ENCODE measurements around the gene AMACR.

Gene AMACR

DNA sequence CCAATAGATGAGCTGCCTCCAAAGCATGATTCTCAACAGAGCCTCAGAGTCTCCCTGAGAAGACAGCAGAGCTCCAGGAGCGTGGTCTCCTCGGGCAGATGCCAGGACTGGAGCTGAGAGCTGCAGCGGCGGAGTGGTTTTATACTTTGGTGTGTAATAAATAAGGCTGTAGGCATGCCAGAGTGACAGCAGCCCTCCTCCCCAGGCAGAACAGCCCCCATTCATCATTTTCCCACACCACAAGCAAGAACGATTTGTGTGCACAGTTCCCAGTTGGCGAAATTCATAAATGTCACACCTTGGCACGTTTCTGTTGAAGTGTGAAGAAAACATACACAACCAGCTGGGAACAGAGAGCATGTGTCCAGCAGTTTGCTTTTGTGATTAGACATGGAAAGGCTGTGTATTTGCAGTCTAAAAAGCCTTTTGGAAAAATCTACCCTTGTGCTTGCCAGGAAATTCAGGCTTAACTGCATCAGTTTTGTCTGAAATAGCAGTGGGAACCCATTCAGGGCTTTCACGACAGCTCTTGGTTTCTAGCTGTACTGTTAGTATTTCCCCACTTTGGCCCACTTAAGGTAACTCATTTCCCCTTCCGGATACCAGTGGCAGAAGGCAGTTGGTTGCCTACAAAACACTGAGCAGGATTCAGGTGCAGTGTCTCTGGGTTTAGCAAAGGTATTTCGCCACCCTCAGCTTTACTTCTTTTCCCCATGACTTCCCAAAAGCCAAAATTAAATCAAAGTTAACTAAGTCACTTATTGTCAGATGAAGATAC, 35.4 kb upstream of the AMACR start, which contains the start of gene C1QTNF3:
TSS of gene C1QTNF3 (minus strand) at position 115 of the 778 bp plus-strand sequence. CDS start at position 27, 88 bp downstream.
- no peak within 1 kb of the TSS for H3K4me3 ChIP-seq (ENCODE audit: low read length in 2 of 2)
- no peaks in the 10 kb centered on the region for H3K9me3 ChIP-seq (replicated peaks in 1 of 2; ENCODE audit: control insufficient read depth in 2 of 2, insufficient read depth in 1 of 2, low read depth in 1 of 2, low read length in 2 of 2)
- no peaks in the 10 kb centered on the region for H3K79me1 ChIP-seq (ENCODE audit: low read depth, low read length)
- no peak within 1 kb of the TSS for H3K9ac ChIP-seq (ENCODE audit: low read depth, low read length, poor library complexity)
- no peak for DNase-seq (ENCODE audit: low spot score)
- no peak within 1 kb of the TSS for H3K4me2 ChIP-seq (ENCODE audit: insufficient read depth, low read length, poor library complexity, severe bottlenecking)
- H2AFZ ChIP-seq (ENCODE audit: low read length) = no peak within 1 kb of the TSS
- H2BK120ac ChIP-seq (ENCODE audit: low read depth, low read length) = no peak within 1 kb of the TSS
- H2AK5ac ChIP-seq (ENCODE audit: low read depth, low read length) = no peak within 1 kb of the TSS
- no peak within 1 kb of the TSS for H2BK5ac ChIP-seq (ENCODE audit: low read length)
- H3K27ac ChIP-seq (replicated peaks; ENCODE audit: low read length) = no peak within 1 kb of the TSS
- no peak within 1 kb of the TSS for H2BK15ac ChIP-seq (ENCODE audit: low read length)
- H4K91ac ChIP-seq (ENCODE audit: low read depth, low read length, poor library complexity) = no peak within 1 kb of the TSS
- no peak within 1 kb of the TSS for H3K23ac ChIP-seq (ENCODE audit: low read depth, low read length, poor library complexity)
- WGBS, 2 donors (ENCODE audit: extremely low coverage in 2 of 2, insufficient read length in 2 of 2, insufficient replicate concordance in 1 of 2) = no CpG with 5 or more reads among the region's 10 CpGs
- H2BK12ac ChIP-seq (ENCODE audit: low read length) = no peak within 1 kb of the TSS
- no peaks in the 10 kb centered on the region for H3K27me3 ChIP-seq (ENCODE audit: control insufficient read depth in 3 of 3, insufficient read depth in 3 of 3, low read depth in 1 of 3, low read length in 3 of 3)
- no peak within 1 kb of the TSS for H4K8ac ChIP-seq (ENCODE audit: low read depth, low read length)
- H3K14ac ChIP-seq (ENCODE audit: low read length) = no peak within 1 kb of the TSS
- H3K4me1 ChIP-seq (ENCODE audit: control insufficient read depth in 2 of 2, insufficient read depth in 1 of 2, low read depth in 1 of 2, low read length in 2 of 2) = peaks cover 0 to 2% of the 10 kb centered on the region in 2 donors
- no peak within 1 kb of the TSS for H3K18ac ChIP-seq (ENCODE audit: low read length)
- H3K36me3 ChIP-seq (replicated peaks in 1 of 2; ENCODE audit: control insufficient read depth in 2 of 2, insufficient read depth in 2 of 2, low read length in 2 of 2) = peaks cover 0 to 2% of the 10 kb centered on the region in 2 donors
- no peak within 1 kb of the TSS for H3K4ac ChIP-seq (ENCODE audit: low read length)

DNA sequence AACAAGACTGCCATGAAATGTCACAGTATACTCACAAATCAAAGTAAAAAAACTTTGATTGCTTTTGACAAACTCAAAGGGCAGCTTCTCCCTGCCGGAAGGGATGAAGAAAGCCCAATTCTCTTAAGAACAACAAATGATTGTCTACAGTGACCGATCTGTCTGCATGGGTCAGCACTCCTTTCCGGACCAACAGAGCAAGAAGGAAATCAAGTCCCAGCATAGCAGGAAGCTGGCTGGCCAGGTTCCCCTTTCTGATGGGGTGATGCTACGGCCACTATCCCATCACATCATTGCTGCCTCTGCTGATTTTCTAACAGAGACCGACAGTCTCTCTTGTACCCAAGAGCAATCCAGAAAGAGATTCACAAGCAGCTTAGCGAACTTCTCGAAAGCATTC, 34.5 kb upstream of the AMACR start:
- no peak overlapping the region for H3K4me2 ChIP-seq (ENCODE audit: insufficient read depth, low read length, poor library complexity, severe bottlenecking)
- H4K8ac ChIP-seq (ENCODE audit: low read depth, low read length) = no peak overlapping the region
- no peak overlapping the region for H2BK15ac ChIP-seq (ENCODE audit: low read length)
- no peak overlapping the region for H4K91ac ChIP-seq (ENCODE audit: low read depth, low read length, poor library complexity)
- no peaks in the 10 kb centered on the region for H3K9me3 ChIP-seq (replicated peaks in 1 of 2; ENCODE audit: control insufficient read depth in 2 of 2, insufficient read depth in 1 of 2, low read depth in 1 of 2, low read length in 2 of 2)
- H2BK12ac ChIP-seq (ENCODE audit: low read length) = no peak overlapping the region
- H3K27me3 ChIP-seq (ENCODE audit: control insufficient read depth in 3 of 3, insufficient read depth in 3 of 3, low read depth in 1 of 3, low read length in 3 of 3) = no peaks in the 10 kb centered on the region
- H3K4me1 ChIP-seq (ENCODE audit: control insufficient read depth in 2 of 2, insufficient read depth in 1 of 2, low read depth in 1 of 2, low read length in 2 of 2) = peaks cover 0 to 2% of the 10 kb centered on the region in 2 donors
- no peaks in the 10 kb centered on the region for H3K79me1 ChIP-seq (ENCODE audit: low read depth, low read length)
- no peak overlapping the region for H3K14ac ChIP-seq (ENCODE audit: low read length)
- no peak overlapping the region for H3K18ac ChIP-seq (ENCODE audit: low read length)
- no CpG with 5 or more reads among the region's 7 CpGs for WGBS, 2 donors (ENCODE audit: extremely low coverage in 2 of 2, insufficient read length in 2 of 2, insufficient replicate concordance in 1 of 2)
- no peak overlapping the region for H3K27ac ChIP-seq (replicated peaks; ENCODE audit: low read length)
- no peak overlapping the region for H2BK120ac ChIP-seq (ENCODE audit: low read depth, low read length)
- no peak overlapping the region for H3K9ac ChIP-seq (ENCODE audit: low read depth, low read length, poor library complexity)
- H3K23ac ChIP-seq (ENCODE audit: low read depth, low read length, poor library complexity) = no peak overlapping the region
- H3K36me3 ChIP-seq (replicated peaks in 1 of 2; ENCODE audit: control insufficient read depth in 2 of 2, insufficient read depth in 2 of 2, low read length in 2 of 2) = peaks cover 0 to 2% of the 10 kb centered on the region in 2 donors
- no peak overlapping the region for H3K4me3 ChIP-seq (ENCODE audit: low read length in 2 of 2)
- H2BK5ac ChIP-seq (ENCODE audit: low read length) = no peak overlapping the region
- DNase-seq (ENCODE audit: low spot score) = no peak
- no peak overlapping the region for H2AFZ ChIP-seq (ENCODE audit: low read length)
- H3K4ac ChIP-seq (ENCODE audit: low read length) = no peak overlapping the region
- no peak overlapping the region for H2AK5ac ChIP-seq (ENCODE audit: low read depth, low read length)

DNA sequence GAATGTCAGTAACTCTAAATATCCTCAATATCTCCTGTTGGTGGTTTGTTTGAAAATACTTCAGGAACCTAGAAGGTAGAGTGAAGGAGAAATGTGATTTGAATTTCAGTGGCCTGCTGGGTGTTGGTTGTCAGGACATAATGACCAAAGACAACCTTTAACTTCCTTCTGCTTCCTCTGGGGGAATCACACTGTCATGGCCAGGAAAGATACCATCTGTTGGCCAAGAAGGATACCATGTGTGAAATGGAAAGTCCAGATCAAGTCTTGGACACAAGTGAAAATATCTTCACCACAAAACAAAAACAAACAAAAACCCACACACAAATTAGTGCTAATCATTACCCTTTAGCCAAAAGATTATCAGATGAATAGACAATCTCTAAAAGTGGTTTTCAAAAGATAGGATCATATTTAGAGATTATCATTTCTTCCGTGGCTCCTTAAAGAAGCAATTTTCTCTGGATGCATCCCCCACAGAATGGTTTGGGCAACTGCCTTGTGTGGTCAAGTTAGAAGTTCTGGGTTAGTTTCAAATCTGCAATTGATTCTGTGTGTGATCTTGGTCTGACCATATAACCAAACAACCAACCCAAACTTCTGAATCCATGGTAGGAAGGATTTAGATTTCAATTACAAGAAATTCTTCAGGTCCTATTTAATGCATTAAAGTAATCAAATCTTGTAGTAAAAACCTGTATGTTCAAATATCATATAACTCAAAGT, 33.6 kb upstream of the AMACR start:
- H3K9ac ChIP-seq (ENCODE audit: low read depth, low read length, poor library complexity) = no peak overlapping the region
- H2BK5ac ChIP-seq (ENCODE audit: low read length) = no peak overlapping the region
- no peak overlapping the region for H3K27ac ChIP-seq (replicated peaks; ENCODE audit: low read length)
- no peak overlapping the region for H3K23ac ChIP-seq (ENCODE audit: low read depth, low read length, poor library complexity)
- H2BK12ac ChIP-seq (ENCODE audit: low read length) = no peak overlapping the region
- H4K8ac ChIP-seq (ENCODE audit: low read depth, low read length) = no peak overlapping the region
- no peak overlapping the region for H3K4me2 ChIP-seq (ENCODE audit: insufficient read depth, low read length, poor library complexity, severe bottlenecking)
- H2BK120ac ChIP-seq (ENCODE audit: low read depth, low read length) = no peak overlapping the region
- no peak overlapping the region for H3K14ac ChIP-seq (ENCODE audit: low read length)
- no peak overlapping the region for H3K18ac ChIP-seq (ENCODE audit: low read length)
- no peak overlapping the region for H3K4me3 ChIP-seq (ENCODE audit: low read length in 2 of 2)
- H3K9me3 ChIP-seq (replicated peaks in 1 of 2; ENCODE audit: control insufficient read depth in 2 of 2, insufficient read depth in 1 of 2, low read depth in 1 of 2, low read length in 2 of 2) = no peaks in the 10 kb centered on the region
- no peak overlapping the region for H2BK15ac ChIP-seq (ENCODE audit: low read length)
- H2AK5ac ChIP-seq (ENCODE audit: low read depth, low read length) = no peak overlapping the region
- no peaks in the 10 kb centered on the region for H3K79me1 ChIP-seq (ENCODE audit: low read depth, low read length)
- no peak for DNase-seq (ENCODE audit: low spot score)
- H3K4me1 ChIP-seq (ENCODE audit: control insufficient read depth in 2 of 2, insufficient read depth in 1 of 2, low read depth in 1 of 2, low read length in 2 of 2) = peaks cover 0 to 2% of the 10 kb centered on the region in 2 donors
- H2AFZ ChIP-seq (ENCODE audit: low read length) = no peak overlapping the region
- H4K91ac ChIP-seq (ENCODE audit: low read depth, low read length, poor library complexity) = no peak overlapping the region
- H3K27me3 ChIP-seq (ENCODE audit: control insufficient read depth in 3 of 3, insufficient read depth in 3 of 3, low read depth in 1 of 3, low read length in 3 of 3) = no peaks in the 10 kb centered on the region
- peaks cover 0 to under 1% of the 10 kb centered on the region in 2 donors for H3K36me3 ChIP-seq (replicated peaks in 1 of 2; ENCODE audit: control insufficient read depth in 2 of 2, insufficient read depth in 2 of 2, low read length in 2 of 2)
- no CpG with 5 or more reads among the region's 1 CpG for WGBS, 2 donors (ENCODE audit: extremely low coverage in 2 of 2, insufficient read length in 2 of 2, insufficient replicate concordance in 1 of 2)
- no peak overlapping the region for H3K4ac ChIP-seq (ENCODE audit: low read length)

DNA sequence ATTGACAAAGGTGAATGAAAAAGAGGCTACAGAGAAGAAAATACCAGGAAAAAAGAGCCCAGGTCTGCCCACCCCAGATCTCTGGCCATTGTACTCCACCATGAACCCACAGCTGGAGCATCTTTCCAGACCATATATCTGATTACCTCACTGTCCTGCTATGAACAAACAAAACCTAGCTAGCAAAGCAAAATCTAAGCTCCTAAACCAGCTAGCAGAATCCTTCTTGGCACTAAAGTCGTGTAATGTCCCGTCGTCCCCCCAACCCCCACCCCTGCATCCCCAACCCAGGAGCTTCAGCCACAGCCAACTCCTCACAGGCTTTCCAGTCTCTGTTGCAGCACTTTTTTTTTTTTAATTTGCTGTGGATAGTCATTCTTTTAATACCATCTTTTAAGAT, 32.6 kb upstream of the AMACR start:
- no peaks in the 10 kb centered on the region for H3K27me3 ChIP-seq (ENCODE audit: control insufficient read depth in 3 of 3, insufficient read depth in 3 of 3, low read depth in 1 of 3, low read length in 3 of 3)
- WGBS, 2 donors (ENCODE audit: extremely low coverage in 2 of 2, insufficient read length in 2 of 2, insufficient replicate concordance in 1 of 2) = no CpG with 5 or more reads among the region's 3 CpGs
- no peak overlapping the region for H4K8ac ChIP-seq (ENCODE audit: low read depth, low read length)
- no peak overlapping the region for H2AK5ac ChIP-seq (ENCODE audit: low read depth, low read length)
- H3K18ac ChIP-seq (ENCODE audit: low read length) = no peak overlapping the region
- no peak overlapping the region for H3K4me3 ChIP-seq (ENCODE audit: low read length in 2 of 2)
- H3K4me2 ChIP-seq (ENCODE audit: insufficient read depth, low read length, poor library complexity, severe bottlenecking) = no peak overlapping the region
- no peak overlapping the region for H3K9ac ChIP-seq (ENCODE audit: low read depth, low read length, poor library complexity)
- H3K9me3 ChIP-seq (replicated peaks in 1 of 2; ENCODE audit: control insufficient read depth in 2 of 2, insufficient read depth in 1 of 2, low read depth in 1 of 2, low read length in 2 of 2) = no peaks in the 10 kb centered on the region
- H2BK120ac ChIP-seq (ENCODE audit: low read depth, low read length) = no peak overlapping the region
- no peak overlapping the region for H3K14ac ChIP-seq (ENCODE audit: low read length)
- H3K4me1 ChIP-seq (ENCODE audit: control insufficient read depth in 2 of 2, insufficient read depth in 1 of 2, low read depth in 1 of 2, low read length in 2 of 2) = peaks cover 2 to 4% of the 10 kb centered on the region in 2 donors
- H4K91ac ChIP-seq (ENCODE audit: low read depth, low read length, poor library complexity) = no peak overlapping the region
- H2AFZ ChIP-seq (ENCODE audit: low read length) = no peak overlapping the region
- no peaks in the 10 kb centered on the region for H3K79me1 ChIP-seq (ENCODE audit: low read depth, low read length)
- H2BK5ac ChIP-seq (ENCODE audit: low read length) = no peak overlapping the region
- no peak for DNase-seq (ENCODE audit: low spot score)
- H2BK12ac ChIP-seq (ENCODE audit: low read length) = no peak overlapping the region
- no peak overlapping the region for H3K23ac ChIP-seq (ENCODE audit: low read depth, low read length, poor library complexity)
- H3K27ac ChIP-seq (replicated peaks; ENCODE audit: low read length) = no peak overlapping the region
- no peak overlapping the region for H3K4ac ChIP-seq (ENCODE audit: low read length)
- no peak overlapping the region for H2BK15ac ChIP-seq (ENCODE audit: low read length)
- peaks cover 0 to under 1% of the 10 kb centered on the region in 2 donors for H3K36me3 ChIP-seq (replicated peaks in 1 of 2; ENCODE audit: control insufficient read depth in 2 of 2, insufficient read depth in 2 of 2, low read length in 2 of 2)

Measured in neuronal stem cell (in vitro differentiated cells).